ENCODE data around the gene KIF27. TPM values are rescaled to one million over a fixed set of nuclear protein-coding genes. Genes with fewer than 3 reads are reported as not detected.
"Not testable (repeated sequence)": the region's sequence is repeated elsewhere in the genome, so short reads cannot be mapped to it uniquely, and the experiment has no call there.

Gene KIF27
- total RNA-seq, 1 donor from 2014 or later: 24.6 TPM

GRCh38 chr9:83837070-83837643 is 84.1 kb downstream of the KIF27 start:
- not testable (repeated sequence) for H3K4me3 Mint-ChIP-seq (ENCODE audit: low read depth); H3K36me3 Mint-ChIP-seq (ENCODE audit: insufficient read depth); H3K27me3 Mint-ChIP-seq; H3K27ac Mint-ChIP-seq; H3K9me3 Mint-ChIP-seq (ENCODE audit: low read depth); H3K4me1 Mint-ChIP-seq (ENCODE audit: low read depth); DNase-seq (ENCODE audit: low spot score, unreplicated experiment)

GRCh38 chr9:83830426-83831071 is 90.7 kb downstream of the KIF27 start:
- not testable (repeated sequence) for H3K9me3 Mint-ChIP-seq (ENCODE audit: low read depth); H3K27me3 Mint-ChIP-seq; H3K36me3 Mint-ChIP-seq (ENCODE audit: insufficient read depth); H3K4me1 Mint-ChIP-seq (ENCODE audit: low read depth); DNase-seq (ENCODE audit: low spot score, unreplicated experiment); H3K4me3 Mint-ChIP-seq (ENCODE audit: low read depth); H3K27ac Mint-ChIP-seq
- TF ChIP-seq CTCF (IDR thresholded peaks at IDR 0.05; ENCODE audit: unreplicated experiment): peak; percentile 18

- H3K4me3 Mint-ChIP-seq (ENCODE audit: low read depth); H3K9me3 Mint-ChIP-seq (ENCODE audit: low read depth); H3K27ac Mint-ChIP-seq; H3K4me1 Mint-ChIP-seq (ENCODE audit: low read depth); H3K36me3 Mint-ChIP-seq (ENCODE audit: insufficient read depth); DNase-seq (ENCODE audit: low spot score, unreplicated experiment); H3K27me3 Mint-ChIP-seq: not testable (repeated sequence)
Observed at GRCh38 chr9:83824986-83825623, 96.1 kb downstream of the KIF27 start.

- peak; percentile 55 for DNase-seq (ENCODE audit: low spot score, unreplicated experiment)
- H3K9me3 Mint-ChIP-seq (ENCODE audit: low read depth); H3K27me3 Mint-ChIP-seq; H3K36me3 Mint-ChIP-seq (ENCODE audit: insufficient read depth): not testable (repeated sequence)
- H3K27ac Mint-ChIP-seq: peak within 1 kb of the TSS; percentile 77
- H3K4me3 Mint-ChIP-seq (ENCODE audit: low read depth): peak within 1 kb of the TSS; percentile 76
- TF ChIP-seq CTCF (IDR thresholded peaks at IDR 0.05; ENCODE audit: unreplicated experiment): peak; percentile 34
- peaks cover 15% of the 10 kb centered on the region for H3K4me1 Mint-ChIP-seq (ENCODE audit: low read depth)
Observed at GRCh38 chr9:83817356-83818278, 103.6 kb downstream of the KIF27 start, which contains the start of gene GKAP1. Gene GKAP1, minus strand, starts transcription at chr9:83817769. Its CDS starts 11,252 bp downstream, at chr9:83806517.

GRCh38 chr9:83817011-83817355 is 104.2 kb downstream of the KIF27 start:
- H3K27ac Mint-ChIP-seq: peak overlapping the region; percentile 77
- not testable (repeated sequence) for DNase-seq (ENCODE audit: low spot score, unreplicated experiment); H3K27me3 Mint-ChIP-seq; H3K9me3 Mint-ChIP-seq (ENCODE audit: low read depth); H3K36me3 Mint-ChIP-seq (ENCODE audit: insufficient read depth)
- H3K4me1 Mint-ChIP-seq (ENCODE audit: low read depth): peaks cover 16% of the 10 kb centered on the region
- H3K4me3 Mint-ChIP-seq (ENCODE audit: low read depth): peak overlapping the region; percentile 76

GRCh38 chr9:83815120-83815519 is 106.1 kb downstream of the KIF27 start:
- not testable (repeated sequence) for H3K9me3 Mint-ChIP-seq (ENCODE audit: low read depth); H3K27me3 Mint-ChIP-seq
- peak overlapping the region; percentile 25 for H3K4me3 Mint-ChIP-seq (ENCODE audit: low read depth)

GRCh38 chr9:83809213-83809612 is 112.0 kb downstream of the KIF27 start:
- not testable (repeated sequence) for H3K9me3 Mint-ChIP-seq (ENCODE audit: low read depth); DNase-seq (ENCODE audit: low spot score, unreplicated experiment); H3K27me3 Mint-ChIP-seq; H3K4me1 Mint-ChIP-seq (ENCODE audit: low read depth); H3K27ac Mint-ChIP-seq; H3K4me3 Mint-ChIP-seq (ENCODE audit: low read depth)
- peaks cover 19% of the 10 kb centered on the region for H3K36me3 Mint-ChIP-seq (ENCODE audit: insufficient read depth)

More at GRCh38 chr9:83815120-83815519, 106.1 kb downstream of the KIF27 start:
- not testable (repeated sequence) for H3K36me3 Mint-ChIP-seq (ENCODE audit: insufficient read depth); H3K27ac Mint-ChIP-seq; DNase-seq (ENCODE audit: low spot score, unreplicated experiment)
- peaks cover 16% of the 10 kb centered on the region for H3K4me1 Mint-ChIP-seq (ENCODE audit: low read depth)

- not testable (repeated sequence) for H3K27ac Mint-ChIP-seq; H3K27me3 Mint-ChIP-seq; DNase-seq (ENCODE audit: low spot score, unreplicated experiment); H3K9me3 Mint-ChIP-seq (ENCODE audit: low read depth); H3K4me3 Mint-ChIP-seq (ENCODE audit: low read depth); H3K4me1 Mint-ChIP-seq (ENCODE audit: low read depth)
- H3K36me3 Mint-ChIP-seq (ENCODE audit: insufficient read depth): peaks cover 23% of the 10 kb centered on the region
Observed at GRCh38 chr9:83804454-83804853, 116.8 kb downstream of the KIF27 start.

- not testable (repeated sequence) for H3K27ac Mint-ChIP-seq; H3K9me3 Mint-ChIP-seq (ENCODE audit: low read depth); H3K27me3 Mint-ChIP-seq; H3K4me3 Mint-ChIP-seq (ENCODE audit: low read depth); H3K4me1 Mint-ChIP-seq (ENCODE audit: low read depth); DNase-seq (ENCODE audit: low spot score, unreplicated experiment)
- peaks cover 24% of the 10 kb centered on the region for H3K36me3 Mint-ChIP-seq (ENCODE audit: insufficient read depth)
Observed at GRCh38 chr9:83803941-83804340, 117.3 kb downstream of the KIF27 start.

Measured in progenitor cell of endocrine pancreas (in vitro differentiated cells).